HL-60/S4 (cell line): ENCODE results near the gene TMEM94.

Experiments
- in situ Hi-C: fragments of 300-500 bp; cut with MboI; formaldehyde crosslinking; loops from 2 replicates; pipeline ENCODE4 v1.14.3; 2022; ENCODE audit warnings: low sequenced_read_pairs

TMEM94 gene

GRCh38 chr17:75492555-75493168 lies 36.2 kb downstream of the TMEM94 start:
- in situ Hi-C loops: no loop called here

GRCh38 chr17:75493476-75494129 lies 37.2 kb downstream of the TMEM94 start:
- in situ Hi-C loops: no loop called here

- in situ Hi-C loops: no loop called here
These were observed 38.0 kb downstream of the TMEM94 start for GRCh38 chr17:75494326-75494877.

GRCh38 chr17:75496005-75496404 lies 39.6 kb downstream of the TMEM94 start:
- in situ Hi-C loops: no loop called here

- in situ Hi-C loops: no loop called here
These were observed 41.7 kb downstream of the TMEM94 start for GRCh38 chr17:75498039-75498725.

GRCh38 chr17:75498726-75499213 lies 42.3 kb downstream of the TMEM94 start:
- in situ Hi-C loops: no loop called here

- in situ Hi-C loops: no loop called here
These were observed 43.0 kb downstream of the TMEM94 start for GRCh38 chr17:75499313-75500022.

- in situ Hi-C loops: no loop called here
These were observed 44.2 kb downstream of the TMEM94 start for GRCh38 chr17:75500419-75501216.

GRCh38 chr17:75501378-75502071 lies 45.1 kb downstream of the TMEM94 start:
- in situ Hi-C loops: no loop called here

GRCh38 chr17:75502072-75502720 lies 45.8 kb downstream of the TMEM94 start:
- in situ Hi-C loops: no loop called here

GRCh38 chr17:75502721-75503329 lies 46.4 kb downstream of the TMEM94 start:
- in situ Hi-C loops: no loop called here

GRCh38 chr17:75503337-75503950 lies 47.0 kb downstream of the TMEM94 start:
- in situ Hi-C loops: no loop called here

- in situ Hi-C loops: no loop called here
These were observed 47.5 kb downstream of the TMEM94 start for GRCh38 chr17:75503976-75504346.

GRCh38 chr17:75504347-75505151 lies 48.1 kb downstream of the TMEM94 start:
- in situ Hi-C loops: no loop called here

- in situ Hi-C loops: no loop called here
These were observed 48.6 kb downstream of the TMEM94 start for GRCh38 chr17:75505152-75505409.

GRCh38 chr17:75505640-75506039 lies 49.2 kb downstream of the TMEM94 start:
- in situ Hi-C loops: no loop called here

- in situ Hi-C loops: no loop called here
These were observed 49.7 kb downstream of the TMEM94 start for GRCh38 chr17:75506134-75506533.

- in situ Hi-C loops: no loop called here
These were observed 50.5 kb downstream of the TMEM94 start for GRCh38 chr17:75506888-75507287.
